ENCODE results near the gene COX11.

The COX11 gene

DNA sequence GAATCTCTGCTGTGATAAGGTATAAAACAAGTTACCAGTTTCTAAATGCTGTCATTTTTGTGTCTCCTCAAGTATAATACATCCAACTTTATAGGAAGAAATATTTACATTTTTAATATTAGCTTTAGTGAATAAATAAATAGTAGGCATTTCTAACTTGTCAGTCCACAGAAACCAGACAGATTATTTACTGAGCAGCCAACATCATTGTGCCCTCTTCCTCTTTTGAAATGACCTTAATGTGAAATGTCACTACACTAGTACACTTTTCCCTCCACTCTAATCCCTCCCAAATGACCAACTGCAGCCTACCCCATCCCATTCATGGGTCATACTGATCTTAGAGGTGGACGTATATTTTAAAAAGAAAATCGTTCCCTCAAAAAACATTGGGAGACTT, 9.3 kb upstream of the COX11 start:
- no peak for TF ChIP-seq CTCF (IDR thresholded peaks at IDR 0.05; ENCODE audit: borderline replicate concordance, insufficient read depth, low read depth, low read length)
- no peak overlapping the region for H3K4me3 ChIP-seq (ENCODE audit: low read depth, low read length)

DNA sequence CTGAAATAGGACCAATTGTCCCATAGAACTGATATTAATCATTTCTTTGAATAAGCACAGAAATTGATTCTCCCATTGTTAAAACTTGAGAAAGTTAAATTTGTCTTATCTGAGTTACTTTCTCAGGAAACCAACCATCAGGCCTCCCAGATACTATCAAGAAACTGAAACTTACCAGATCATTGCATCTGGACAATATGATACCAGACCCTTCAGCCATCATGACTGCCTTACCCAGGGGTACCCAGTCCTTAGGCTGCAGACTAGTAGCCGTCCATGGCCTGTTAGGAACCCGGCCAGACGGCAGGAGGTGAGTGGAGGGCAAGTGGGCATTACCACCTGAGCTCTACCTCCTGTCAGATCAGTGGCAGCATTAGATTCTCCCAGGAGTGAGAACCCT, 7.9 kb upstream of the COX11 start:
- no peak for TF ChIP-seq CTCF (IDR thresholded peaks at IDR 0.05; ENCODE audit: borderline replicate concordance, insufficient read depth, low read depth, low read length)
- no peak overlapping the region for H3K4me3 ChIP-seq (ENCODE audit: low read depth, low read length)

DNA sequence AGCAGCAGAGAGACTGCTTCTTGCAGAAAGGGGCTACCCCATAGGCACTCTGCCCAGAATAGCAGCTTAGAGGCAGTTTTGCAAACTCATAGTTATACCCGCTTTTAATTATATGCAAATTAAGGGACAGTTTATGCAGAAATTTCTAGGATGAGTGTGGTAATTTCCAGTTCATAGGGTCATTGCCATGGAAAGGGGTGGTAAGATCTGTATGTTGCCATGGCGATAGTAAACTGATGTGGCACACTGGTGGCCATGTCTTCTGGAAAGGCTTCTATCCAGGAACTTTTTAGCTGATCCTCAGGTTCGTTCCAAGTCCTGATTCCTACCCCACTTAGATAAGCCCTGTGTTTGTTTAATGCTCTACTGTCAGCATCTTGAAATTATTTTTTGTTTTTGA, 6.3 kb upstream of the COX11 start:
- no peak for TF ChIP-seq CTCF (IDR thresholded peaks at IDR 0.05; ENCODE audit: borderline replicate concordance, insufficient read depth, low read depth, low read length)
- H3K4me3 ChIP-seq (ENCODE audit: low read depth, low read length) = no peak overlapping the region

GRCh38 chr17:54972406-54973138, 4.1 kb upstream of the COX11 start:
- no peak for TF ChIP-seq CTCF (IDR thresholded peaks at IDR 0.05; ENCODE audit: borderline replicate concordance, insufficient read depth, low read depth, low read length)
- H3K4me3 ChIP-seq (ENCODE audit: low read depth, low read length) = no peak overlapping the region

DNA sequence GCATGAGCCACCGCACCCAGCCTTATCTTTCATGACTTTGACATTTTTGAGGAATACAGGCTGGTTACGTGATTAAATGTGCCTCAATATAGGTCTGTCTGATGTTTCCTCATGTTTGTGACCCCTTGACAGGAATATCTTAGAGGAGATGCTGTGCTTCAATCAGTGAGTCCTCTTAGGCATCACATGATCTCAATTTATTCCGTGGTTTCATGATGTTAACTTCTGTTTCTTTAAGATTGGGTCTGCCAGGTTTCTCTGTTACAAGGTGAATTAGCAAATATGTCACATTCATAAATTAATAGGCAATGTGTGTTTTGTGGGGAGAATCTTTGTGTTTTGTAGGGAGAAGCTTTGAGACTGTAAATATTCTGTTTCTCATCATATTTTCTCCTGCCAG, 3.4 kb upstream of the COX11 start:
- no peak for TF ChIP-seq CTCF (IDR thresholded peaks at IDR 0.05; ENCODE audit: borderline replicate concordance, insufficient read depth, low read depth, low read length)
- H3K4me3 ChIP-seq (ENCODE audit: low read depth, low read length) = no peak overlapping the region

DNA sequence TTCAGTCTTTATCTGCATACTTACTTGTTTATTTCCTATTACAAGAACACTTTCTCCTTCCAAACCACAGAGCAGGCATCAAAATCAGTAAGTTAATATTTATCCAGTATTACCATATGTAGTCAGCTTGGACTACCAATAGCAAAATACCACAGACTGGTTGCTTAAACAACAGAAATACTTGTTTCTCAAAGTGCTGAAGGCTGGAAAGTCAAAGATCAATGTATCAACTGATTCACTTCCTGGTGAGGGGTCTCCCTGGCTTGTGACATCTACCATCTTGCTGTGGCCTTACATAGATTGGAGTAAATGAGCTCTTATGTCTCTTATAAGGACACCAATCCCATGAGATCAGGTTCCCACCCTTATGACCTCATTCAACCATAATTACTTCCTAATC, 2.7 kb upstream of the COX11 start:
- no peak overlapping the region for H3K4me3 ChIP-seq (ENCODE audit: low read depth, low read length)
- no peak for TF ChIP-seq CTCF (IDR thresholded peaks at IDR 0.05; ENCODE audit: borderline replicate concordance, insufficient read depth, low read depth, low read length)

Measured in GM12875 (cell line).